Memory B cell (primary cell): ENCODE data around the gene CCDC90B.

ENCODE experiments used
- ATAC-seq: fragments of 150-1000 bp; cut with Tn5 transposase; 2 replicates; pipeline ENCODE4 v1.10.0; 2021; ENCODE audit warnings: low read depth, mild to moderate bottlenecking, moderate library complexity
- DNase-seq, 2 donors: peaks; one replicate each; pipeline ENCODE4 v3.0.0; 2022; ENCODE audit warnings: low spot score in 2 of 2
- H3K27ac Mint-ChIP-seq: one replicate; pipeline ENCODE4 v1.8.0; 2022; ENCODE audit warnings: mild to moderate bottlenecking, moderate library complexity, mixed read lengths
- H3K27me3 Mint-ChIP-seq: one replicate; pipeline ENCODE4 v1.8.0; 2022; ENCODE audit warnings: mixed read lengths
- H3K36me3 Mint-ChIP-seq: one replicate; pipeline ENCODE4 v1.8.0; 2022; ENCODE audit warnings: mild to moderate bottlenecking, mixed read lengths
- H3K4me1 Mint-ChIP-seq: one replicate; pipeline ENCODE4 v1.8.0; 2022; ENCODE audit warnings: mixed read lengths
- H3K4me3 Mint-ChIP-seq: one replicate; pipeline ENCODE4 v1.8.0; 2022; ENCODE audit warnings: mild to moderate bottlenecking, moderate library complexity, mixed read lengths
- H3K9me3 Mint-ChIP-seq: one replicate; pipeline ENCODE4 v1.8.0; 2022; ENCODE audit warnings: mixed read lengths

Gene CCDC90B

DNA sequence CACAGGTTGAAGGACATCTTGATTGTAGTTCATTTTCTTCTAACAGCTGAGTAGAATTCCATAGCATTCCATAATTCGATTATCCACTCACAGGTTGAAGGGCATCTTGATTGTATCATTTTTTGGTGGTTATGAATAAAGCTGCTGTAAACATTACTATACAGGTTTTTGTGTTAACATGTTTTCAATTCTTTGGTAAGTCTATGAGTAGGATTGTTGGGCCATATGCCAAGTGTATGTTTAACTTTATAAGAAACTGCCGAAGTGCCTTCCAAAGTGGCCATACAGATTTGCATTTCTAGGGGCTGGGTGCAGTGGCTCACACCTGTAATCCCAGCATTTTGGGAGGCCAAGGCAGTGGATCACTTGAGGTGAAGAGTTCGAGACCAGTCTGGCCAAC, 48.1 kb downstream of the CCDC90B start:
- ATAC-seq (no peak), DNase-seq (no peak)
- Mint-ChIP-seq H3K4me1 (no peaks in the 10 kb centered on the region), H3K9me3 (no peaks in the 10 kb centered on the region), H3K27ac (no peak overlapping the region), H3K27me3 (no peaks in the 10 kb centered on the region), H3K4me3 (no peak overlapping the region), H3K36me3 (peaks cover 2% of the 10 kb centered on the region)

GRCh38 chr11:83235825-83236224, 50.3 kb downstream of the CCDC90B start:
- ATAC-seq: no peak
- no peak overlapping the region for H3K4me3 Mint-ChIP-seq
- no peak overlapping the region for H3K27ac Mint-ChIP-seq
- DNase-seq: no peak
- H3K27me3 Mint-ChIP-seq: no peaks in the 10 kb centered on the region
- H3K4me1 Mint-ChIP-seq: no peaks in the 10 kb centered on the region
- H3K9me3 Mint-ChIP-seq: no peaks in the 10 kb centered on the region
- peaks cover 8% of the 10 kb centered on the region for H3K36me3 Mint-ChIP-seq

DNA sequence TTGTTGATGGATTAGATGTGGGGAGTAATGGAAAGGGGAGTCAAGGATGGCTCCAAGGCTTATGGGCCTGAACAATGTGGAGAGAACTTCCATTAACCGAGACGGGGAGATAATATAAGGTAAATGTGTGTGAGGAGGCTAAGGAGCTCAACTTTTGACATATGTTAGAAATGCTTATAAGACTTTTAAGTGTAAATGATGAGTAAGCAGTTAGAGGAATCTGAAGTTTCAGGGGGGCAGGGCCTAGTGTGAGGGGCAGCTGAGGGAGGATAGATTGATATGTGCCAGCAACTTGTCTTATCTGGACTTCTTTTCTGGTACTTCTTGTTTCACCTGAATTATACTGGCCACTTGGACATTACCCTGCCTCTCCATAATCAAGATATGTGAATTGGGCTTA, 62.7 kb downstream of the CCDC90B start:
- ATAC-seq: no peak
- Mint-ChIP-seq H3K27me3 (no peaks in the 10 kb centered on the region), H3K4me3 (no peak overlapping the region), H3K9me3 (no peaks in the 10 kb centered on the region), H3K4me1 (no peaks in the 10 kb centered on the region), H3K36me3 (peaks cover 2% of the 10 kb centered on the region), H3K27ac (no peak overlapping the region)
- no peak for DNase-seq

- DNase-seq (no peak), ATAC-seq (no peak)
- H3K4me1 Mint-ChIP-seq: no peaks in the 10 kb centered on the region
- H3K27me3 Mint-ChIP-seq: no peaks in the 10 kb centered on the region
- no peaks in the 10 kb centered on the region for H3K9me3 Mint-ChIP-seq
- no peak overlapping the region for H3K4me3 Mint-ChIP-seq
- peaks cover 2% of the 10 kb centered on the region for H3K36me3 Mint-ChIP-seq
- no peak overlapping the region for H3K27ac Mint-ChIP-seq
These were observed 63.7 kb downstream of the CCDC90B start for GRCh38 chr11:83222499-83222898.

DNA sequence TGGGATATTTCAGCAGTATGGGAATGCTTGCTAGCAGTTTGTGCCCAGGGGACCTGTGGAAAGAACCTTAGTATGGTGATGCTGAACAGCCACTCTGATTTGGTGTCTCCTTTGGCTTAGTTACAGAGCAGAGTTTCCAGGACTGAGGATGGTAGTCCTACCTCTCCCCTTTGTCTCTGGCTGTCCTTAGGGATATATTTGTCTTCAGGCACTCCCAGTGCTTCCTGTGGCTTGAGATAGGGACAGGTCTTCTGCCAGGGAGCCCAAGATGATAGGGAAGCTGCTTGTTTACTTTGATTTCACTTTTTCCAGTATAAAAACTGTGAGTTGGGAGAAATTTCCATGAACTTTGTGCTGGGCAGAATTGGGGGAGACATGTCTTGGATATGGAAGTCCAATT, 64.5 kb downstream of the CCDC90B start:
- Mint-ChIP-seq H3K4me3 (no peak overlapping the region), H3K9me3 (no peaks in the 10 kb centered on the region), H3K36me3 (peaks cover 2% of the 10 kb centered on the region), H3K27me3 (no peaks in the 10 kb centered on the region), H3K4me1 (no peaks in the 10 kb centered on the region), H3K27ac (no peak overlapping the region)
- ATAC-seq (no peak), DNase-seq (no peak)

- Mint-ChIP-seq H3K9me3 (no peaks in the 10 kb centered on the region), H3K27me3 (no peaks in the 10 kb centered on the region), H3K36me3 (peaks cover 2% of the 10 kb centered on the region), H3K27ac (no peak overlapping the region), H3K4me3 (no peak overlapping the region), H3K4me1 (no peaks in the 10 kb centered on the region)
- DNase-seq: no peak
- no peak for ATAC-seq
These were observed 65.9 kb downstream of the CCDC90B start for GRCh38 chr11:83220260-83220659.

- H3K9me3 Mint-ChIP-seq: no peaks in the 10 kb centered on the region
- ATAC-seq (no peak), DNase-seq (no peak)
- no peaks in the 10 kb centered on the region for H3K4me1 Mint-ChIP-seq
- H3K27ac Mint-ChIP-seq: no peak overlapping the region
- H3K36me3 Mint-ChIP-seq: peaks cover 7% of the 10 kb centered on the region
- H3K4me3 Mint-ChIP-seq: no peak overlapping the region
- H3K27me3 Mint-ChIP-seq: no peaks in the 10 kb centered on the region
These were observed 67.1 kb downstream of the CCDC90B start for GRCh38 chr11:83219095-83219494.
